Measurements from ENCODE around the gene INPP5B.

GRCh38 chr1:37965301-37965700 lies 18.4 kb upstream of the INPP5B start:
- TF ChIP-seq, protein P1, sequence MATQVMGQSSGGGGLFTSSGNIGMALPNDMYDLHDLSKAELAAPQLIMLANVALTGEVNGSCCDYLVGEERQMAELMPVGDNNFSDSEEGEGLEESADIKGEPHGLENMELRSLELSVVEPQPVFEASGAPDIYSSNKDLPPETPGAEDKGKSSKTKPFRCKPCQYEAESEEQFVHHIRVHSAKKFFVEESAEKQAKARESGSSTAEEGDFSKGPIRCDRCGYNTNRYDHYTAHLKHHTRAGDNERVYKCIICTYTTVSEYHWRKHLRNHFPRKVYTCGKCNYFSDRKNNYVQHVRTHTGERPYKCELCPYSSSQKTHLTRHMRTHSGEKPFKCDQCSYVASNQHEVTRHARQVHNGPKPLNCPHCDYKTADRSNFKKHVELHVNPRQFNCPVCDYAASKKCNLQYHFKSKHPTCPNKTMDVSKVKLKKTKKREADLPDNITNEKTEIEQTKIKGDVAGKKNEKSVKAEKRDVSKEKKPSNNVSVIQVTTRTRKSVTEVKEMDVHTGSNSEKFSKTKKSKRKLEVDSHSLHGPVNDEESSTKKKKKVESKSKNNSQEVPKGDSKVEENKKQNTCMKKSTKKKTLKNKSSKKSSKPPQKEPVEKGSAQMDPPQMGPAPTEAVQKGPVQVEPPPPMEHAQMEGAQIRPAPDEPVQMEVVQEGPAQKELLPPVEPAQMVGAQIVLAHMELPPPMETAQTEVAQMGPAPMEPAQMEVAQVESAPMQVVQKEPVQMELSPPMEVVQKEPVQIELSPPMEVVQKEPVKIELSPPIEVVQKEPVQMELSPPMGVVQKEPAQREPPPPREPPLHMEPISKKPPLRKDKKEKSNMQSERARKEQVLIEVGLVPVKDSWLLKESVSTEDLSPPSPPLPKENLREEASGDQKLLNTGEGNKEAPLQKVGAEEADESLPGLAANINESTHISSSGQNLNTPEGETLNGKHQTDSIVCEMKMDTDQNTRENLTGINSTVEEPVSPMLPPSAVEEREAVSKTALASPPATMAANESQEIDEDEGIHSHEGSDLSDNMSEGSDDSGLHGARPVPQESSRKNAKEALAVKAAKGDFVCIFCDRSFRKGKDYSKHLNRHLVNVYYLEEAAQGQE (IDR thresholded peaks at IDR 0.05; ENCODE audit: insufficient read depth in 1 of 2, low read depth in 2 of 2, low read length in 2 of 2) = no peak
- TF ChIP-seq TAF1 (IDR thresholded peaks at IDR 0.05; ENCODE audit: borderline replicate concordance, insufficient read depth, low read length) = no peak
- no peak for TF ChIP-seq POLR2AphosphoS5 (IDR thresholded peaks at IDR 0.05; ENCODE audit: low read depth, low read length)
